H1 (cell line): ENCODE results near the gene CD7. TPM values are rescaled to one million over a fixed set of nuclear protein-coding genes. Genes with fewer than 3 reads are reported as not detected.

ENCODE experiments used
- RXRA ChIP-seq: IDR thresholded peaks from 2 replicates; pipeline ENCODE4 v1.6.1; 2011; ENCODE audit warnings: low read depth, mild to moderate bottlenecking, low read length, moderate library complexity; ENCODE audit not compliant: insufficient read depth
- polyA plus RNA-seq, 7 experiments: library from polyadenylated mRNA; depleted of rRNA in 3 of 7; stranded (reverse) in 5 of 7; unstranded in 2 of 7; fragments of >200 nt in 5 of 7; fragments of 200-250 nt in 2 of 7; gene quantifications; 1 replicate in 5 of 7; 2 replicates in 1 of 7; 4 replicates in 1 of 7; pipeline versions ENCODE4 v1.2.1 to v1.2.3, GENCODE V29; 2011 to 2013; ENCODE audit warnings: missing spikeins in 2 of 7, mixed read lengths in 2 of 7
- total RNA-seq: library from RNA; stranded (reverse); fragmentation: NEBNext Ultra II Directional; extraction: Animal tissue kit (Norgen Biotek cat#: 25700); gene quantifications from 2 replicates; pipeline ENCODE4 v1.2.1, GENCODE V29; 2021

The CD7 gene
- total and polyA plus RNA-seq, 2 of the 8 experiments (the other 6 are each of a cell fraction or from before 2014, with no cell fraction given) = 0.83 to 0.86 TPM

DNA sequence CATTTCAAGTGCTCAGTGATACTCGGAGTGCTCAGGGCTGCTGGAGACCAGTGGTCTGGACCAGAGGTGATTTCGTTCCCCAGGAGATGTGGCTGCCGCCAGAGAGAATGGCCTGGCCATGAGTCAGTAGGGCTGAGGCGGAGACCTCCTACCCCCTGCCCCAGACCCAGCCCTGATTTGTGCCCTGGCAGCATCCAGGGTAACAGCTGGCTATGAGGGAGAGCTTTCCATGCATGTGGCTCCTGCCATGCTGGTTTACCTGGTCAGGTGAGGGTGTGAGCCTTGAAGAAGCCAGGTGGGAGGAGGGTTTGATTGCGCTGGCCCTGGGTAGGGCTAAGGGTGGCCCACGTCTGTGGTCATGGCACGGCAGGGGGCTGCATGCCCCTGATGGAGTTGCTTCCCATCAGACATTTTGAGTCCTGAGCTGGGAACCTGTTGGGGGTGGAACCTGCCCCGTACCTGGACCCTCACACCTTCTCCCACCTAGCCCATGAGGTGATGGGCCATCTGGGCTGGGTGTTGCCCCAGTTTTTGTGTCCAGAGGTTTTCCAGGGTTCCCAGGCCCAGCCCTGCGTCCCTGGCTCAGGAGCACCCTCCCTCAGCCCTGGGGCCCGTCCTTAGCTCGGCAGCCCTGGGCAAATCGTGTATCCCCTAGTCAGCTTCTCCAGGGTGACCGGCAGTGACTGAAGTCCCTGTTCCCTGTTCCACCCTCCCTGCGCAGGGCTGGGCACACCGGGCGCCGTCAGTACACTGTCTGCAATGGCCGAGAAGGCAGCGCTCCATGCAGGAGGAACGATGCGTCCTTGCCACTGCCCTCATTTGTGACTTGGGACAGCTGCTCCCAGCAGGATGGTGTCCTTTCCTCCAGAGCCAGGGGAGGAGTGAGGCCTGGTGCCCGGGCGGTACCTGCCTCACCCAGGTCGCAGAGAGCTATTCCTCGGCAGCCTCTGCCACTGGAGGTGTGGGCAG, 34.9 kb downstream of the CD7 start (continued):
- TF ChIP-seq RXRA = no peak
